ENCODE results near the gene EHMT1.

EHMT1 gene

GRCh38 chr9:137639303-137640051, 20.7 kb downstream of the EHMT1 start:
- H3K4me3 ChIP-seq (ENCODE audit: low read length), result no peak overlapping the region
- DNase-seq (ENCODE audit: low read depth, low spot score), result no peak

DNA sequence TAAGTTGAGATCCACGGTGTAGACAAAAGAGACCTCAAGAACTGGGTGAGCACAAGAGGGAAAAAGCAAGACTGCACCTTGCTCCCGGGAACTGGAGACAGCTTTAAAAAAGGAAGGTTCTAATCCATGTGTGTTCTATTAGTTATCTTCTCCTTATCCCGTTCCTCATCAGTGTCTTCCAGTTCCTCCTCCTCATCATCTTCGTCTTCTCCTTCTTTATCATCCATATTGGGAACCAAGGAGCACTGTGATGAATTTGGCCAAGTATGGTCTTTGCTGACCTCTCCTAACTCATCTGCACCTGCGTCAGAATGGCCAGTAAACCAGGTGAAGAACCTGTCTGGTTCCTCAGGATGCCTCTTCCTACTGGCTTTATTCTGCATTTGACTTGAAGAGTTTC, 22.1 kb downstream of the EHMT1 start:
- DNase-seq (ENCODE audit: low read depth, low spot score), result no peak
- no peak overlapping the region for H3K4me3 ChIP-seq (ENCODE audit: low read length)

DNA sequence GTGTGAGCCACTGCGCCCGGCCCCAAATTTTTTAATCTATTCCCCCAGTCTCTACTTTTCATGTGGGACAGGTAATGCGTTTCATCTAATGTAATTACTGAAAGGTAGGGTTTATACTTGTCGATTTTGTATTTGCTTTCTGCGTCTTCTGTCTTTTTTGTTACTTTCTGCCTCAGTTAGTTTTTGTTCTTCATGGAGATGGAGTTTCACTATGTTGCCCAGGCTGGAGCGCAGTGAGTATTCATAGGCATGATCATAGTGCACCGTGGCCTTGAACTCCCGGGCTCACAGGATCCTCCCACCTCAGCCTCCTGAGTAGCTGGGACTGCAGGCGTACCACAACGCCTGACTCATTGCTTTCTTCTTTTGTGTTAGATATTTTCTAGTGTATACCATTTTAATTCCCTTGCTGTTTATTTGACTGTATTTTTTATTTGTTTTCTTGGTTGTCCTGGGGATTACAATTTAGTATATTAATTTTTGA, 23.4 kb downstream of the EHMT1 start:
- H3K4me3 ChIP-seq (ENCODE audit: low read length), result no peak overlapping the region
- DNase-seq (ENCODE audit: low read depth, low spot score), result no peak

- DNase-seq (ENCODE audit: low read depth, low spot score), result no peak
- H3K4me3 ChIP-seq (ENCODE audit: low read length), result no peak overlapping the region
Measured at GRCh38 chr9:137642892-137643291, 24.1 kb downstream of the EHMT1 start.

- H3K4me3 ChIP-seq (ENCODE audit: low read length), result no peak overlapping the region
- no peak for DNase-seq (ENCODE audit: low read depth, low spot score)
Measured at GRCh38 chr9:137643921-137644320, 25.1 kb downstream of the EHMT1 start.

DNA sequence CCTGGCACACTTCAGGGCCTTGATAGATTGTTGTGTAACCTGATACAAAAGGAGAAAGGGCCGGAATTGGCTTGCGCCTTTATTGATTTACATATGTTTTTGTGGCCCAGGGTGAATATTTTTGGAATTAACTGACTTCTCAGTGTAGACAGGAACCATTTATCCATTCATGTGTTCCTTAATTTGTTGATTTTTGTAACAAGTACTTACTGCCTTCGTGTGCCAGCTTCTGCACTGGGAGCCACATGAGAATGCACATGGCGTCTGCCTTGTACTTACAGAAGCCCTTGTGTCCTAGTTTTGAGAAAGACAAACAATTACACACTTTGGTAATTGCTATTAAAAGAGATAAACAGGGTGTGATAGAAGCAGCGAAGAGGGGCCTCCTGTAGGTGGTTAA, 26.4 kb downstream of the EHMT1 start:
- no peak overlapping the region for H3K4me3 ChIP-seq (ENCODE audit: low read length)
- no peak for DNase-seq (ENCODE audit: low read depth, low spot score)

DNA sequence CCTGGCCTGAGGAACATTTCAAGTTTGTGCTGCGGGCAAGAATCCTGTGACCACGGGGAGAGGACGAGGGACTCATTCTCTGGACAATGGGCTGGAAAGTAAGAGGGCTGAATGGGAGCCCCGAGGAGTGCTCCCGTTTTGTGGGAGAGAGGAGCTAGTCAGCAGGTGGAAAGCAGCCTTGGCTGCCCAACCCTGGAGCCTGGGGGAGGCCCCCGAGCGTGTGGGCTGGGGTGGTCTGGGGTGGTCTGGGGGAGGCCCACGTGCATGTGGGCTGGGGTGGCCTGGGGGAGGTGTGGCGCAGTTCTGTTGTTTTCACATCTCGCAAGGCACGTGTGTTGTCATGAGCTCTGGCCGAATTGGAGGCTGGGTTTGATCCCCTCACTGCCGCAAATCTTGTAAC, 27.5 kb downstream of the EHMT1 start:
- DNase-seq (ENCODE audit: low read depth, low spot score), result no peak

GRCh38 chr9:137647096-137647714, 28.4 kb downstream of the EHMT1 start:
- DNase-seq (ENCODE audit: low read depth, low spot score), result no peak

More for the DNA sequence above, 27.5 kb downstream of the EHMT1 start:
- no peak overlapping the region for H3K4me3 ChIP-seq (ENCODE audit: low read length)

GRCh38 chr9:137648396-137648795, 29.6 kb downstream of the EHMT1 start:
- H3K4me3 ChIP-seq (ENCODE audit: low read length), result no peak overlapping the region
- DNase-seq (ENCODE audit: low read depth, low spot score), result no peak

More at GRCh38 chr9:137647096-137647714, 28.4 kb downstream of the EHMT1 start:
- no peak overlapping the region for H3K4me3 ChIP-seq (ENCODE audit: low read length)

- DNase-seq (ENCODE audit: low read depth, low spot score), result no peak
- no peak overlapping the region for H3K4me3 ChIP-seq (ENCODE audit: low read length)
Measured at GRCh38 chr9:137649553-137649952, 30.7 kb downstream of the EHMT1 start.

- DNase-seq (ENCODE audit: low read depth, low spot score), result no peak
- H3K4me3 ChIP-seq (ENCODE audit: low read length), result no peak overlapping the region
Measured at GRCh38 chr9:137650259-137650658, 31.5 kb downstream of the EHMT1 start.

DNA sequence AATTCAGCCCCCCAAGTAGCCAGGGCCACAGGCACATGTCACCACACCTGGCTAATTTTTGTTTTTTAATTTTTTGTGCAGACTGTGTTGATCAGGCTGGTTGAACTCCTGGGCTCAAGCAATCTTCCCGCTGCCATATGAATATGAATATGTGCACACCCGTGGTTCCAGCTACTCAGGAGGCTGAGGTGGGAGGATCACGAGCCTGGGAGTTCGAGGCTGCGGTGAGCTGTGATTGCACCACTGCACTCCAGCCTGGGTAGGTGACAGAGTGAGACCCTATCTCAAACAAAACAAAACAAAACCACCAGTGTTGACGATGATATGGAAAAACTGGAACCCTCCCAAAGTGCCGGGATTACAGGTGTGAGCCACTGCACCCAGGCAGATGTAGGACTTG, 32.0 kb downstream of the EHMT1 start:
- no peak overlapping the region for H3K4me3 ChIP-seq (ENCODE audit: low read length)
- no peak for DNase-seq (ENCODE audit: low read depth, low spot score)

DNA sequence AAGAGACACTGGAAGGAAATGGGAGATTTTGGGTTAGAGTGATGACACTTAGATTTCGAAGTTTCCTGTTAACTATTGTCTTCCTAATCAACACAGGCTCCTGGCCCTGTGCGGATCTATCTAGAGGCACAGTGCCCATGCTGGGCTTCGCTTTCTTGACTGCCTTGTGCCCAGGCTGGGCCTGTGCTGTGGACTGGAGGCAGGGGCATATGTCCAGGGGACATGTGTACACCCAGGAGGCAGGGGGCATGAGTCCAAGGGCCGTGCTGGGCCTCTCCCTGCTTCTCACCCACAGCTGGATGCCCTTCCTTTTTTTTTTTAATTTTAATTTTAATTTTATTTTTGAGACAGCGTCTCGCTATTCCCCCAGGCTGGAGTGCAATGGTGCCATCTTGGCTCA, 37.6 kb downstream of the EHMT1 start:
- H3K4me3 ChIP-seq (ENCODE audit: low read length), result no peak overlapping the region
- DNase-seq (ENCODE audit: low read depth, low spot score), result no peak

GRCh38 chr9:137657606-137658005, 38.8 kb downstream of the EHMT1 start:
- no peak for DNase-seq (ENCODE audit: low read depth, low spot score)
- H3K4me3 ChIP-seq (ENCODE audit: low read length), result no peak overlapping the region

GRCh38 chr9:137658781-137659180, 40.0 kb downstream of the EHMT1 start:
- H3K4me3 ChIP-seq (ENCODE audit: low read length), result no peak overlapping the region
- peak; percentile 28 for DNase-seq (ENCODE audit: low read depth, low spot score)

DNA sequence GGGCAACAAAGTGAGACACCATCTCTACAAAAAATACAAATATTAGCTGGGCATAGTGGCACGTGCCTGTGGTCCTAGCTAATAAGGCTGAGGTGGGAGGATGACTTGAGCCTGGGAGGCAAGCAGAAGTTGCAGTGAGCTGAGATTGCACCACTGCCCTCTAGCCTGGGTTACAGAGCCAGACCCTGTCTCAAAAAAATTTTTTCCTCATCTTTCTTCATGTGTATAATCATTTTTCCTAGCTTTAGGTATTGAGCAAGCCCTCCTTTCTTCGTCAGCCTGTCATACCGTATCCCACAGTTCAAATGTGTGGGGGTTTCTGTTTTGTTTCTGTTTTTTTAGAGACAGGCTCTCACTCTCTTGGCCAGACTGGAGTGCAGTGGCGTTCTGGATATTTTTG, 41.3 kb downstream of the EHMT1 start:
- DNase-seq (ENCODE audit: low read depth, low spot score), result no peak
- H3K4me3 ChIP-seq (ENCODE audit: low read length), result no peak overlapping the region

DNA sequence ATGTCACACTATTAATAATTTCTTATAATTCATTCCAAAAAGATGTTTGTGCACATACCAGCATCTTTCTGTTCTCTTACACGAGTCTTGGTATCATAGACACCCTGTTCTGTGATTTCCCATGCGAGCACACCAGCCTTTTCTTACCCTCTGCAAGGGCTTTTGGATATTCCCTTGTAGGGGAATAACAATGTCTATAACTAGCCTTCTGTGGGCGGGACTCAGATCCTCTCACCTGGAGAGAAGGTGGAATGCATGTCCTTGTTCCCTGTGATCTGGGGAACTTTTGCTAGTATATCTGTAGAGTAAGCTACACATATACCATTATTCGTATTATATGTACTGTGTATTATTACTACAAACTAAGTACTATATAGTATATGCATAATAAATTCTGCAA, 44.8 kb downstream of the EHMT1 start:
- H3K4me3 ChIP-seq (ENCODE audit: low read length), result no peak overlapping the region
- no peak for DNase-seq (ENCODE audit: low read depth, low spot score)

- no peak for DNase-seq (ENCODE audit: low read depth, low spot score)
- no peak overlapping the region for H3K4me3 ChIP-seq (ENCODE audit: low read length)
Measured at GRCh38 chr9:137664676-137665075, 45.9 kb downstream of the EHMT1 start.

GRCh38 chr9:137665226-137665625, 46.4 kb downstream of the EHMT1 start:
- no peak overlapping the region for H3K4me3 ChIP-seq (ENCODE audit: low read length)
- no peak for DNase-seq (ENCODE audit: low read depth, low spot score)

DNA sequence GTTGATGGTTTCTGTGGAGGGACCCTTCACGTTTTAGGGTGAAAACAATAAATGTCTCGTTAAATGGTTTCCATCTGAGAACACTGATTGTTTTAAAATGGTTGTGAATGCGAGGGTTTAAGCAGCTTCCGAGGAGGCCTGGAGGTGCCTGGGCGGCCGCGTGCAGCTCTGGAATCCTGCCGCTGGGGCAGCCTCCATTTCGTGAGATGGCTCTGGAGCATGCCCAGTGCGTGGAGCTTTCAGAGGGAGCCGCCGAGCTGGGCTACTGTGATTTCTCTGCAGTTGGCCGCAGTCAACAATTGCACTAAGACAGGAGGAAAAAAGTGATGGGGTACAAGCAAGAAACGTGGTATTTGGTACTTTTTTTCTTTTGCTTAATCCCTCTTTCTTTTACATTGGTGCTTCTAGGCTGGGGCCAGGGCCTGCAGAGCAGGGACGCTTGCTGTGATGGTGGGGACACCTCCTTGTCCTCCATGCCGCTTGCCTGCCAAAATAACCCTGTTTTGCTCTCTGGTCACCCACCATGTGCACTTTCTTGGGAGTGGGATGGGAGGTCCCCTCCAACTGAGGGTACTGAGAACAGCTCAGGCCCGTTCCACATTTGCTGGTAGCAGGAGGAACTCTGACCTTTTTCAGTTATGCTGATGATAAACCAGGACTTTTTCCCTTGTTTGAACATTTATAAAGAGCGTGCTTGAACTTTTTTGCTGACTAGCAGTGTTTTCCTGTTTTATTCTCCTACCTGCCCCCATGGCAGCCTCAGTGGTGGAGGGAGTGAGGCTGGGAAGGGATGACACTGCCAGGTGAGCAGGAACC, 47.1 kb downstream of the EHMT1 start:
- DNase-seq (ENCODE audit: low read depth, low spot score), result no peak
- H3K4me3 ChIP-seq (ENCODE audit: low read length), result no peak overlapping the region

Data from Jurkat, Clone E6-1 (cell line).